GM23338 (cell line): ENCODE results near the gene UGGT2.
"Not testable (repeated sequence)": the region's sequence is repeated elsewhere in the genome, so short reads cannot be mapped to it uniquely, and the experiment has no call there.

Source experiments
- CREB1 ChIP-seq: fragments of 250-450 bp; sonication (Bioruptor Pico); IDR thresholded peaks from 2 replicates; pipeline ENCODE4 v1.5.0; 2020; ENCODE audit warnings: low read depth, mild to moderate bottlenecking, moderate library complexity
- EZH2 ChIP-seq: fragments of 200-600 bp; sonication (generic); IDR thresholded peaks from one replicate; pipeline ENCODE4 v1.8.0; 2017; ENCODE audit warnings: antibody characterized with exemption, mild to moderate bottlenecking, low read depth; ENCODE audit not compliant: unreplicated experiment
- EZH2phosphoT487 ChIP-seq: fragments of 200-600 bp; sonication (generic); IDR thresholded peaks from one replicate; pipeline ENCODE4 v1.8.1; 2018; ENCODE audit warnings: antibody characterized with exemption; ENCODE audit not compliant: unreplicated experiment
- POLR2AphosphoS5 ChIP-seq: IDR thresholded peaks from 2 replicates; pipeline ENCODE4 v1.6.1; 2016; ENCODE audit warnings: antibody characterized with exemption, low read depth
- TF ChIP-seq, protein P1 (sequence below), 2 experiments: fragments of 200-600 bp in 1 of 2; sonication (generic) in 1 of 2; conservative IDR thresholded peaks; 2 replicates each; pipeline versions ENCODE4 v1.5.1 to v1.6.1; 2016 to 2017; ENCODE audit warnings: antibody characterized with exemption in 2 of 2, low read depth in 2 of 2, mild to moderate bottlenecking in 2 of 2, moderate library complexity in 1 of 2
- TF ChIP-seq, protein P2 (sequence below): IDR thresholded peaks from one replicate; pipeline ENCODE4 v1.6.1; 2018; ENCODE audit warnings: antibody characterized with exemption; ENCODE audit not compliant: unreplicated experiment

GRCh38 chr13:96050955-96051354 is 2.2 kb downstream of the UGGT2 start:
- not testable (repeated sequence) for TF ChIP-seq EZH2; POLR2AphosphoS5; EZH2phosphoT487; CREB1 (CRISPR knock-in tag)
- TF ChIP-seq, protein P1, sequence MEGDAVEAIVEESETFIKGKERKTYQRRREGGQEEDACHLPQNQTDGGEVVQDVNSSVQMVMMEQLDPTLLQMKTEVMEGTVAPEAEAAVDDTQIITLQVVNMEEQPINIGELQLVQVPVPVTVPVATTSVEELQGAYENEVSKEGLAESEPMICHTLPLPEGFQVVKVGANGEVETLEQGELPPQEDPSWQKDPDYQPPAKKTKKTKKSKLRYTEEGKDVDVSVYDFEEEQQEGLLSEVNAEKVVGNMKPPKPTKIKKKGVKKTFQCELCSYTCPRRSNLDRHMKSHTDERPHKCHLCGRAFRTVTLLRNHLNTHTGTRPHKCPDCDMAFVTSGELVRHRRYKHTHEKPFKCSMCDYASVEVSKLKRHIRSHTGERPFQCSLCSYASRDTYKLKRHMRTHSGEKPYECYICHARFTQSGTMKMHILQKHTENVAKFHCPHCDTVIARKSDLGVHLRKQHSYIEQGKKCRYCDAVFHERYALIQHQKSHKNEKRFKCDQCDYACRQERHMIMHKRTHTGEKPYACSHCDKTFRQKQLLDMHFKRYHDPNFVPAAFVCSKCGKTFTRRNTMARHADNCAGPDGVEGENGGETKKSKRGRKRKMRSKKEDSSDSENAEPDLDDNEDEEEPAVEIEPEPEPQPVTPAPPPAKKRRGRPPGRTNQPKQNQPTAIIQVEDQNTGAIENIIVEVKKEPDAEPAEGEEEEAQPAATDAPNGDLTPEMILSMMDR (conservative IDR thresholded peaks at IDR 0.05; ENCODE audit: low read depth in 2 of 2): not testable (repeated sequence)
- TF ChIP-seq, protein P2, sequence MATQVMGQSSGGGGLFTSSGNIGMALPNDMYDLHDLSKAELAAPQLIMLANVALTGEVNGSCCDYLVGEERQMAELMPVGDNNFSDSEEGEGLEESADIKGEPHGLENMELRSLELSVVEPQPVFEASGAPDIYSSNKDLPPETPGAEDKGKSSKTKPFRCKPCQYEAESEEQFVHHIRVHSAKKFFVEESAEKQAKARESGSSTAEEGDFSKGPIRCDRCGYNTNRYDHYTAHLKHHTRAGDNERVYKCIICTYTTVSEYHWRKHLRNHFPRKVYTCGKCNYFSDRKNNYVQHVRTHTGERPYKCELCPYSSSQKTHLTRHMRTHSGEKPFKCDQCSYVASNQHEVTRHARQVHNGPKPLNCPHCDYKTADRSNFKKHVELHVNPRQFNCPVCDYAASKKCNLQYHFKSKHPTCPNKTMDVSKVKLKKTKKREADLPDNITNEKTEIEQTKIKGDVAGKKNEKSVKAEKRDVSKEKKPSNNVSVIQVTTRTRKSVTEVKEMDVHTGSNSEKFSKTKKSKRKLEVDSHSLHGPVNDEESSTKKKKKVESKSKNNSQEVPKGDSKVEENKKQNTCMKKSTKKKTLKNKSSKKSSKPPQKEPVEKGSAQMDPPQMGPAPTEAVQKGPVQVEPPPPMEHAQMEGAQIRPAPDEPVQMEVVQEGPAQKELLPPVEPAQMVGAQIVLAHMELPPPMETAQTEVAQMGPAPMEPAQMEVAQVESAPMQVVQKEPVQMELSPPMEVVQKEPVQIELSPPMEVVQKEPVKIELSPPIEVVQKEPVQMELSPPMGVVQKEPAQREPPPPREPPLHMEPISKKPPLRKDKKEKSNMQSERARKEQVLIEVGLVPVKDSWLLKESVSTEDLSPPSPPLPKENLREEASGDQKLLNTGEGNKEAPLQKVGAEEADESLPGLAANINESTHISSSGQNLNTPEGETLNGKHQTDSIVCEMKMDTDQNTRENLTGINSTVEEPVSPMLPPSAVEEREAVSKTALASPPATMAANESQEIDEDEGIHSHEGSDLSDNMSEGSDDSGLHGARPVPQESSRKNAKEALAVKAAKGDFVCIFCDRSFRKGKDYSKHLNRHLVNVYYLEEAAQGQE: not testable (repeated sequence)
